OCI-LY1 (cell line): ENCODE results near the gene PLIN4.

Source experiments
- H2AFZ ChIP-seq: fragments of 200-600 bp; sonication (generic), shearing (Covaris generic); 2 replicates; pipeline ENCODE4 v1.6.0; 2014; ENCODE audit warnings: antibody characterized with exemption, mild to moderate bottlenecking, low read length
- H3F3A ChIP-seq: fragments of 200-600 bp; sonication (generic), shearing (Covaris generic); 2 replicates; pipeline ENCODE4 v1.6.0; 2014; ENCODE audit warnings: mild to moderate bottlenecking, antibody characterized with exemption, low read length, moderate library complexity; ENCODE audit not compliant: insufficient read depth
- H3K27ac ChIP-seq: fragments of 200-600 bp; sonication (generic); 2 replicates; pipeline ENCODE4 v1.5.1; 2014; ENCODE audit warnings: low read length, mixed run types, mild to moderate bottlenecking, low read depth; ENCODE audit not compliant: poor library complexity, severe bottlenecking
- H3K27me3 ChIP-seq: fragments of 200-600 bp; sonication (generic); 2 replicates; pipeline ENCODE4 v1.6.0; 2014; ENCODE audit warnings: antibody characterized with exemption, mild to moderate bottlenecking, low read length, moderate library complexity; ENCODE audit not compliant: insufficient read depth
- H3K36me3 ChIP-seq: fragments of 200-600 bp; sonication (generic); 2 replicates; pipeline ENCODE4 v1.6.1; 2014; ENCODE audit warnings: mild to moderate bottlenecking, antibody characterized with exemption, low read length, moderate library complexity, mixed read lengths; ENCODE audit not compliant: insufficient read depth
- H3K4me1 ChIP-seq: fragments of 200-600 bp; sonication (generic); 2 replicates; pipeline ENCODE4 v1.5.1; 2014; ENCODE audit warnings: mild to moderate bottlenecking, low read length, moderate library complexity; ENCODE audit not compliant: insufficient read depth, severe bottlenecking
- H3K4me2 ChIP-seq: fragments of 200-600 bp; sonication (generic), shearing (Covaris generic); 2 replicates; pipeline ENCODE4 v1.6.1; 2014; ENCODE audit warnings: low read length
- H3K4me3 ChIP-seq: fragments of 200-600 bp; sonication (generic); 2 replicates; pipeline ENCODE4 v1.5.1; 2014; ENCODE audit warnings: low read length, low read depth, mild to moderate bottlenecking, mixed read lengths; ENCODE audit not compliant: poor library complexity, severe bottlenecking
- H3K79me2 ChIP-seq: fragments of 200-600 bp; shearing (Covaris generic); 2 replicates; pipeline ENCODE4 v1.6.1; 2016; ENCODE audit warnings: mixed run types, low read length, mixed read lengths; ENCODE audit not compliant: insufficient read depth
- H3K9ac ChIP-seq: fragments of 200-600 bp; sonication (generic), shearing (Covaris generic); 2 replicates; pipeline ENCODE4 v1.6.1; 2014; ENCODE audit warnings: mild to moderate bottlenecking, low read length, mixed read lengths
- H3K9me2 ChIP-seq: fragments of 200-600 bp; sonication (generic), shearing (Covaris generic); 2 replicates; pipeline ENCODE4 v1.6.1; 2014; ENCODE audit warnings: low read depth, mild to moderate bottlenecking, low read length, mixed read lengths
- H3K9me3 ChIP-seq: fragments of 200-600 bp; shearing (Covaris generic); 2 replicates; pipeline ENCODE4 v1.6.1; 2014; ENCODE audit warnings: low read length, mixed read lengths
- H4K20me1 ChIP-seq: fragments of 200-600 bp; sonication (generic), shearing (Covaris generic); 2 replicates; pipeline ENCODE4 v1.6.0; 2016; ENCODE audit warnings: mild to moderate bottlenecking, low read length; ENCODE audit not compliant: insufficient read depth
- CTCF ChIP-seq: fragments of 200-600 bp; sonication (generic), shearing (Covaris generic); IDR thresholded peaks from 2 replicates; pipeline ENCODE4 v1.5.1; 2017; ENCODE audit warnings: mild to moderate bottlenecking, antibody characterized with exemption, low read length, moderate library complexity, mixed read lengths
- EZH2 ChIP-seq: fragments of 200-600 bp; sonication (generic), shearing (Covaris generic); IDR thresholded peaks from 2 replicates; pipeline ENCODE4 v1.8.0; 2017; ENCODE audit warnings: borderline replicate concordance, mixed run types, mild to moderate bottlenecking, antibody characterized with exemption, low read length, moderate library complexity, mixed read lengths

PLIN4 gene

GRCh38 chr19:4500841-4501591, 17.3 kb downstream of the PLIN4 start:
- Histone ChIP-seq H2AFZ (no peak overlapping the region), H3K9ac (no peak overlapping the region), H3K36me3 (peaks cover 35% of the 10 kb centered on the region), H3K27me3 (no peaks in the 10 kb centered on the region), H3F3A (no peaks in the 10 kb centered on the region), H3K4me2 (no peak overlapping the region), H3K79me2 (no peaks in the 10 kb centered on the region), H3K4me1 (no peaks in the 10 kb centered on the region), H3K9me2 (no peaks in the 10 kb centered on the region), H3K9me3 (no peaks in the 10 kb centered on the region), H3K4me3 (no peak overlapping the region), H4K20me1 (no peaks in the 10 kb centered on the region), H3K27ac (no peak overlapping the region)
- TF ChIP-seq CTCF (no peak), EZH2 (no peak)

GRCh38 chr19:4499855-4500254, 18.4 kb downstream of the PLIN4 start:
- H4K20me1 ChIP-seq = no peaks in the 10 kb centered on the region
- H2AFZ ChIP-seq = no peak overlapping the region
- H3K9me2 ChIP-seq = no peaks in the 10 kb centered on the region
- peaks cover 35% of the 10 kb centered on the region for H3K36me3 ChIP-seq
- no peak overlapping the region for H3K4me3 ChIP-seq
- H3K9me3 ChIP-seq = no peaks in the 10 kb centered on the region
- TF ChIP-seq CTCF (no peak), EZH2 (no peak)
- no peak overlapping the region for H3K27ac ChIP-seq
- no peaks in the 10 kb centered on the region for H3K27me3 ChIP-seq
- no peak overlapping the region for H3K9ac ChIP-seq
- no peaks in the 10 kb centered on the region for H3K79me2 ChIP-seq
- H3K4me1 ChIP-seq = no peaks in the 10 kb centered on the region
- no peaks in the 10 kb centered on the region for H3F3A ChIP-seq
- no peak overlapping the region for H3K4me2 ChIP-seq

- no peak for TF ChIP-seq EZH2
- TF ChIP-seq CTCF = no peak
- H3K9me2 ChIP-seq = no peaks in the 10 kb centered on the region
- H3K9me3 ChIP-seq = no peaks in the 10 kb centered on the region
- H3K79me2 ChIP-seq = no peaks in the 10 kb centered on the region
- H3K9ac ChIP-seq = no peak overlapping the region
- no peaks in the 10 kb centered on the region for H3K4me1 ChIP-seq
- H3K27me3 ChIP-seq = no peaks in the 10 kb centered on the region
- H3K27ac ChIP-seq = no peak overlapping the region
- no peak overlapping the region for H3K4me2 ChIP-seq
- H2AFZ ChIP-seq = no peak overlapping the region
- no peak overlapping the region for H3K4me3 ChIP-seq
- no peaks in the 10 kb centered on the region for H4K20me1 ChIP-seq
- H3F3A ChIP-seq = no peaks in the 10 kb centered on the region
- peaks cover 36% of the 10 kb centered on the region for H3K36me3 ChIP-seq
Observed at GRCh38 chr19:4499318-4499717, 19.0 kb downstream of the PLIN4 start.
